Tibial nerve (tissue), 3 donors: ENCODE results near the gene C19orf25.

Experiments
- POLR2A ChIP-seq, 2 donors: fragments of 450-650 bp; IDR thresholded peaks; one replicate each; pipeline ENCODE4 v1.6.1; 2017; ENCODE audit warnings: antibody characterized with exemption in 2 of 2, mild to moderate bottlenecking in 2 of 2, moderate library complexity in 2 of 2
- TF ChIP-seq, protein P1 (sequence below), 5 experiments: fragments of 200-600 bp in 3 of 5; fragments of 450-650 bp in 2 of 5; sonication (generic) in 3 of 5; IDR thresholded peaks; one replicate each; pipeline ENCODE4 v1.5.1; 2016 to 2019; ENCODE audit warnings: antibody characterized with exemption in 5 of 5, mild to moderate bottlenecking in 3 of 5, moderate library complexity in 2 of 5

DNA sequence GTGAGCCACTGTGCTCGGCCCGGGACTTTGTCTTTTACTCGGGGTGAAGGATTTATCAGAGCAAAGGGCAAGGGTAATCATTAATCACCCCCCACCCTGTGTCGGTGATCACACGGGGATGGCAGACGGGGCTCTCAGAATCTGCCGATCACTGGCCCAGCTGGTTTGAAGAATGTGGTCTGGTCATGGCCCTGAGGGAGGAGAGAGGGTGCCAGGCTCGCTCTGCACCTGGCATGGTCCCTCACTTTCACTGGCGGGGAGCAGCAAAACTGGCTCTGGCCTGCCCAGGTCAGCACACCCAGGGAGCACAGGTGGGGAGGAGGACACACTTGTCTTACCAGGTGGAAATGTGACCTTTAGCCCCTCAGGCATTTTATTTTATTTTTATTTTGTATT, 22.2 kb upstream of the C19orf25 start:
- TF ChIP-seq, protein P1, sequence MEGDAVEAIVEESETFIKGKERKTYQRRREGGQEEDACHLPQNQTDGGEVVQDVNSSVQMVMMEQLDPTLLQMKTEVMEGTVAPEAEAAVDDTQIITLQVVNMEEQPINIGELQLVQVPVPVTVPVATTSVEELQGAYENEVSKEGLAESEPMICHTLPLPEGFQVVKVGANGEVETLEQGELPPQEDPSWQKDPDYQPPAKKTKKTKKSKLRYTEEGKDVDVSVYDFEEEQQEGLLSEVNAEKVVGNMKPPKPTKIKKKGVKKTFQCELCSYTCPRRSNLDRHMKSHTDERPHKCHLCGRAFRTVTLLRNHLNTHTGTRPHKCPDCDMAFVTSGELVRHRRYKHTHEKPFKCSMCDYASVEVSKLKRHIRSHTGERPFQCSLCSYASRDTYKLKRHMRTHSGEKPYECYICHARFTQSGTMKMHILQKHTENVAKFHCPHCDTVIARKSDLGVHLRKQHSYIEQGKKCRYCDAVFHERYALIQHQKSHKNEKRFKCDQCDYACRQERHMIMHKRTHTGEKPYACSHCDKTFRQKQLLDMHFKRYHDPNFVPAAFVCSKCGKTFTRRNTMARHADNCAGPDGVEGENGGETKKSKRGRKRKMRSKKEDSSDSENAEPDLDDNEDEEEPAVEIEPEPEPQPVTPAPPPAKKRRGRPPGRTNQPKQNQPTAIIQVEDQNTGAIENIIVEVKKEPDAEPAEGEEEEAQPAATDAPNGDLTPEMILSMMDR (IDR thresholded peaks at IDR 0.05): no peak
- TF ChIP-seq POLR2A (IDR thresholded peaks at IDR 0.05): no peak
